HepG2 (cell line): ENCODE data around the gene CRYZ. TPM values are rescaled to one million over a fixed set of nuclear protein-coding genes. Genes with fewer than 3 reads are reported as not detected.

Experiments
- ATAC-seq: fragments of 200-7000 bp; cut with Tn5 transposase; 3 replicates; pipeline ENCODE4 v1.9.1; 2020; ENCODE audit warnings: mild to moderate bottlenecking, moderate library complexity
- BruUV-seq: library from RNA; stranded (reverse); fragments of 400-500 nt; replicated peaks from 2 replicates; lab custom pipeline; 2021; lab: Mats Ljungman, UMichigan
- CTCF ChIA-PET: fragments of 300-600 bp; formaldehyde crosslinking; extraction: SDS; loops from one replicate; lab custom pipeline; 2021; ENCODE audit warnings: low total read pairs, inconsistent platforms, low intra/inter-chr PET ratio; lab: Yijun Ruan, JAX
- POLR2A ChIA-PET: fragments of 350-600 bp; sonication (Branson Sonifier 250); formaldehyde crosslinking; loops from one replicate; lab custom pipeline; 2020; ENCODE audit warnings: antibody characterized with exemption, inconsistent platforms; lab: Yijun Ruan, JAX
- DNase-seq: peaks from one replicate; pipeline ENCODE4 v3.0.0-alpha.2; 2015; ENCODE audit warnings: low spot score
- FAIRE-seq: peaks from 3 replicates; lab custom pipeline; 2011; peaks lifted over from hg19 to GRCh38; lab: Jason Lieb, UNC
- H2AFZ ChIP-seq: one replicate; pipeline ENCODE4 v1.6.1; 2011; ENCODE audit warnings: low read length, inconsistent platforms
- H3K27ac ChIP-seq: fragments of 300-600 bp; 3 replicates; pipeline ENCODE4 v1.8.0; 2011; ENCODE audit warnings: mixed run types, mild to moderate bottlenecking, mixed read lengths, low read length, inconsistent platforms; ENCODE audit not compliant: insufficient read depth; ENCODE audit errors: extremely low read length
- H3K27me3 ChIP-seq, 2 experiments: fragments of 200-600 bp in 1 of 2; 2 replicates in 1 of 2; 3 replicates in 1 of 2; pipeline versions ENCODE4 v1.6.0 to v1.8.0; 2011; ENCODE audit warnings: low read length in 2 of 2, mild to moderate bottlenecking in 2 of 2, moderate library complexity in 2 of 2, inconsistent platforms in 1 of 2; ENCODE audit not compliant: insufficient read depth in 2 of 2, control insufficient read depth in 1 of 2
- H3K36me3 ChIP-seq, 2 experiments: fragments of 200-600 bp in 1 of 2; replicated peaks in 1 of 2; 2 replicates in 1 of 2; 3 replicates in 1 of 2; pipeline versions ENCODE4 v1.5.1 to v1.8.0; 2011; ENCODE audit warnings: low read length in 2 of 2, inconsistent platforms in 1 of 2; ENCODE audit not compliant: insufficient read depth in 2 of 2, control insufficient read depth in 1 of 2
- H3K4me1 ChIP-seq: 2 replicates; pipeline ENCODE4 v1.5.1; 2012; ENCODE audit warnings: low read length, inconsistent platforms; ENCODE audit not compliant: insufficient read depth
- H3K4me2 ChIP-seq: 2 replicates; pipeline ENCODE4 v1.6.0; 2011; ENCODE audit warnings: low read depth, low read length, inconsistent platforms
- H3K4me3 ChIP-seq, 3 experiments: fragments of 200-600 bp in 1 of 3; sonication (generic), shearing (Covaris generic) in 1 of 3; replicated peaks in 1 of 3; 2 replicates each; pipeline ENCODE4 v1.5.1; 2011 to 2016; ENCODE audit warnings: low read length in 3 of 3, inconsistent platforms in 2 of 3, low read depth in 2 of 3, mild to moderate bottlenecking in 2 of 3, control low read depth in 1 of 3, mixed read lengths in 1 of 3; ENCODE audit not compliant: insufficient read depth in 1 of 3
- H3K79me2 ChIP-seq: one replicate; pipeline ENCODE4 v1.6.1; 2011; ENCODE audit warnings: low read length, inconsistent platforms; ENCODE audit not compliant: insufficient read depth
- H3K9ac ChIP-seq: 2 replicates; pipeline ENCODE4 v1.6.0; 2011; ENCODE audit warnings: mild to moderate bottlenecking, low read depth, low read length, inconsistent platforms; ENCODE audit not compliant: insufficient read depth
- H3K9me3 ChIP-seq: 2 replicates; pipeline ENCODE4 v1.5.1; 2012; ENCODE audit warnings: mild to moderate bottlenecking, low read length
- H4K20me1 ChIP-seq: 2 replicates; pipeline ENCODE4 v1.6.0; 2011; ENCODE audit warnings: inconsistent platforms, mild to moderate bottlenecking, low read length, moderate library complexity; ENCODE audit not compliant: insufficient read depth
- BCL6 ChIP-seq: IDR thresholded peaks from 2 replicates; pipeline ENCODE4 v1.6.1; 2016; ENCODE audit warnings: missing genetic modification reagents, missing compliant biosample characterization
- BRCA1 ChIP-seq: sonication (generic); formaldehyde crosslinking; IDR thresholded peaks from 2 replicates; pipeline ENCODE4 v1.4.0; 2020; ENCODE audit warnings: missing genetic modification reagents
- MAF1 ChIP-seq: sonication (generic); formaldehyde crosslinking; IDR thresholded peaks from 2 replicates; pipeline ENCODE4 v1.5.0; 2020; ENCODE audit warnings: missing genetic modification reagents, borderline replicate concordance
- MLLT10 ChIP-seq: sonication (generic); formaldehyde crosslinking; IDR thresholded peaks from 2 replicates; pipeline ENCODE4 v1.4.0; 2020; ENCODE audit warnings: missing genetic modification reagents
- NKX3-1 ChIP-seq: sonication (generic); formaldehyde crosslinking; IDR thresholded peaks from 2 replicates; pipeline ENCODE4 v1.5.0; 2020; ENCODE audit warnings: missing genetic modification reagents
- NRL ChIP-seq: sonication (generic); formaldehyde crosslinking; IDR thresholded peaks from 2 replicates; pipeline ENCODE4 v1.5.0; 2020; ENCODE audit warnings: missing genetic modification reagents, mild to moderate bottlenecking, moderate library complexity, borderline replicate concordance
- PRPF4 ChIP-seq: fragments of 200-400 bp; formaldehyde crosslinking; IDR thresholded peaks from 2 replicates; pipeline ENCODE4 v1.6.1; 2016; ENCODE audit warnings: low read length, low read depth; ENCODE audit not compliant: poor library complexity, severe bottlenecking
- RORA ChIP-seq: sonication (generic); formaldehyde crosslinking; IDR thresholded peaks from 2 replicates; pipeline ENCODE4 v1.5.0; 2020; ENCODE audit warnings: mild to moderate bottlenecking, missing genetic modification reagents, moderate library complexity
- SKIL ChIP-seq: sonication (generic); formaldehyde crosslinking; IDR thresholded peaks from 2 replicates; pipeline ENCODE4 v1.8.0; 2022; ENCODE audit warnings: missing genetic modification reagents, mild to moderate bottlenecking, moderate library complexity, borderline replicate concordance
- ZNF530 ChIP-seq: sonication (generic); formaldehyde crosslinking; IDR thresholded peaks from 2 replicates; pipeline ENCODE4 v1.5.0; 2020; ENCODE audit warnings: low read depth, mild to moderate bottlenecking, missing genetic modification reagents
- ZNF557 ChIP-seq: sonication (generic); formaldehyde crosslinking; IDR thresholded peaks from 2 replicates; pipeline ENCODE4 v1.4.0; 2020; ENCODE audit warnings: missing genetic modification reagents
- ZNF576 ChIP-seq: sonication (generic); formaldehyde crosslinking; IDR thresholded peaks from 2 replicates; pipeline ENCODE4 v1.4.0; 2020; ENCODE audit warnings: mild to moderate bottlenecking, missing genetic modification reagents
- ZNF83 ChIP-seq: sonication (generic); formaldehyde crosslinking; IDR thresholded peaks from 2 replicates; pipeline ENCODE4 v1.4.0; 2020; ENCODE audit warnings: missing genetic modification reagents, mild to moderate bottlenecking, borderline replicate concordance
- WGBS: methylation state at CpG from one replicate; pipeline ENCODE4 v1.1.6; 2017; ENCODE audit warnings: low lambda C conversion rate; 5-methylcytosine and 5-hydroxymethylcytosine counted together
- in situ Hi-C: cut with HindIII; loops from 2 replicates; pipeline ENCODE4 v1.10.0; 2017; ENCODE audit warnings: low pct_unique_long_range_greater_than_20kb; ENCODE audit not compliant: extremely low pct_ligation_motif_present
- intact Hi-C: fragments of 100-400 bp; cut with micrococcal nuclease; formaldehyde crosslinking; loops from one replicate; pipeline ENCODE4 v1.10.0; 2022; ENCODE audit not compliant: unreplicated experiment
- polyA plus RNA-seq, 8 experiments: library from polyadenylated mRNA; depleted of rRNA in 3 of 8; stranded (reverse) in 7 of 8; unstranded in 1 of 8; fragments of >200 nt; fragmentation: Illumina TruSeq in 4 of 8; extraction: Trizol in 4 of 8; gene quantifications; 2 replicates each; pipeline versions ENCODE4 v1.2.1 to v1.2.3, GENCODE V29; 2011 to 2016; ENCODE audit warnings: low read depth in 4 of 8, missing spikeins in 1 of 8, mixed read lengths in 1 of 8; ENCODE audit not compliant: insufficient read depth in 1 of 8
- total RNA-seq, 5 experiments: library from RNA; depleted of rRNA; stranded (reverse); fragments of >200 nt; fragmentation: Illumina TruSeq; extraction: Trizol; gene quantifications; 2 replicates each; pipeline ENCODE4 v1.2.3, GENCODE V29; 2016; ENCODE audit warnings: low read depth in 1 of 5

Gene CRYZ
- total and polyA plus RNA-seq, 2 of the 13 experiments (the other 11 are each of a cell fraction or from before 2014, with no cell fraction given): 115 to 211 TPM

GRCh38 chr1:74775735-74776134 is 42.9 kb upstream of the CRYZ start:
- H3K9me3 ChIP-seq: no peaks in the 10 kb centered on the region
- no peak overlapping the region for H3K9ac ChIP-seq
- intact Hi-C loops: no loop called here
- no peaks in the 10 kb centered on the region for H3K36me3 ChIP-seq
- BruUV-seq: no TSS peak
- WGBS: 2% methylated on average over 2 of the region's 2 CpGs
- FAIRE-seq: no peak
- CTCF ChIA-PET: interaction anchor here (1.1 kb wide), 1 partner anchor 428 kb away, joined by 3 read pairs; no protein-coding TSS in a partner anchor
- no peaks in the 10 kb centered on the region for H3K27me3 ChIP-seq
- no peak overlapping the region for H3K4me2 ChIP-seq
- POLR2A ChIA-PET: no interaction called here
- no peaks in the 10 kb centered on the region for H3K79me2 ChIP-seq
- no peak for ATAC-seq
- no peak overlapping the region for H3K27ac ChIP-seq
- peaks cover 5% of the 10 kb centered on the region; the same call in 1 of the 2 replicates for H3K4me1 ChIP-seq
- TF ChIP-seq BCL6 (CRISPR knock-in tag) (no peak), BRCA1 (CRISPR knock-in tag) (no peak), ZNF83 (CRISPR knock-in tag) (no peak), SKIL (CRISPR knock-in tag) (no peak), NRL (CRISPR knock-in tag) (no peak), RORA (no peak), ZNF530 (CRISPR knock-in tag) (no peak), MLLT10 (CRISPR knock-in tag) (no peak), ZNF557 (CRISPR knock-in tag) (no peak), ZNF576 (no peak), NKX3-1 (CRISPR knock-in tag) (no peak), MAF1 (CRISPR knock-in tag) (no peak), PRPF4 (no peak)
- in situ Hi-C loops: no loop called here
- no peak overlapping the region for H3K4me3 ChIP-seq
- no peak for DNase-seq
- H2AFZ ChIP-seq: no peak overlapping the region
- H4K20me1 ChIP-seq: no peaks in the 10 kb centered on the region
